Activated CD4-positive, alpha-beta T cell treated with anti-CD3 and anti-CD28 coated beads, Interleukin-2, amount 10 ng/mL, durations not matched to agents 7 days and 5 days (primary cell): ENCODE measurements around the gene PSMD13. TPM values are rescaled to one million over a fixed set of nuclear protein-coding genes. Genes with fewer than 3 reads are reported as not detected.

Source experiments
- CTCF ChIA-PET: fragments of 350-600 bp; sonication (Branson Sonifier 250); formaldehyde crosslinking; loops from one replicate; lab custom pipeline; 2021; ENCODE audit warnings: antibody characterized with exemption; lab: Charles Lee
- POLR2A ChIA-PET: fragments of 350-600 bp; sonication (Branson Sonifier 250); formaldehyde crosslinking; loops from one replicate; lab custom pipeline; 2021; ENCODE audit warnings: antibody characterized with exemption; lab: Charles Lee
- DNase-seq: peaks from one replicate; pipeline ENCODE4 v3.0.0-alpha.2; 2020
- H3K27ac Mint-ChIP-seq: one replicate; pipeline ENCODE4 v1.8.0; 2021; ENCODE audit warnings: mild to moderate bottlenecking, moderate library complexity, mixed read lengths
- H3K27me3 Mint-ChIP-seq: one replicate; pipeline ENCODE4 v1.8.0; 2021; ENCODE audit warnings: mixed read lengths
- H3K36me3 Mint-ChIP-seq: one replicate; pipeline ENCODE4 v1.8.0; 2021; ENCODE audit warnings: low read depth, mixed read lengths
- H3K4me1 Mint-ChIP-seq: one replicate; pipeline ENCODE4 v1.8.0; 2021; ENCODE audit warnings: mixed read lengths
- H3K4me3 Mint-ChIP-seq: one replicate; pipeline ENCODE4 v1.8.0; 2021; ENCODE audit warnings: mild to moderate bottlenecking, moderate library complexity, mixed read lengths
- H3K9me3 Mint-ChIP-seq: one replicate; pipeline ENCODE4 v1.8.0; 2021; ENCODE audit warnings: mixed read lengths
- total RNA-seq, 2 experiments: library from RNA; stranded (reverse); gene quantifications; one replicate each; pipeline ENCODE4 v1.2.3, GENCODE V29; 2021

PSMD13 gene
- total RNA-seq, 2 experiments from 2014 or later = 125 to 153 TPM

GRCh38 chr11:278001-278951 lies 41.5 kb downstream of the PSMD13 start, which contains the start of gene NLRP6:
TSS of gene NLRP6 (plus strand) at chr11:278407. CDS start at chr11:278570, 163 bp downstream.
- Mint-ChIP-seq H3K4me3 (peak within 1 kb of the TSS; percentile 73), H3K9me3 (peaks cover 14% of the 10 kb centered on the region), H3K36me3 (peaks cover 53% of the 10 kb centered on the region), H3K27ac (peak within 1 kb of the TSS; percentile 88), H3K4me1 (peaks cover 48% of the 10 kb centered on the region), H3K27me3 (peaks cover 61% of the 10 kb centered on the region)
- POLR2A ChIA-PET = interaction anchor here (1.0 kb wide), 1 partner anchor 10 kb away, joined by 3 read pairs; no protein-coding TSS in a partner anchor
- no peak for DNase-seq
- CTCF ChIA-PET = interaction anchor here (0.8 to 3.9 kb wide), 5 partner anchors 9 to 67 kb away, joined by 3 to 15 read pairs (median 5); no protein-coding TSS in a partner anchor

DNA sequence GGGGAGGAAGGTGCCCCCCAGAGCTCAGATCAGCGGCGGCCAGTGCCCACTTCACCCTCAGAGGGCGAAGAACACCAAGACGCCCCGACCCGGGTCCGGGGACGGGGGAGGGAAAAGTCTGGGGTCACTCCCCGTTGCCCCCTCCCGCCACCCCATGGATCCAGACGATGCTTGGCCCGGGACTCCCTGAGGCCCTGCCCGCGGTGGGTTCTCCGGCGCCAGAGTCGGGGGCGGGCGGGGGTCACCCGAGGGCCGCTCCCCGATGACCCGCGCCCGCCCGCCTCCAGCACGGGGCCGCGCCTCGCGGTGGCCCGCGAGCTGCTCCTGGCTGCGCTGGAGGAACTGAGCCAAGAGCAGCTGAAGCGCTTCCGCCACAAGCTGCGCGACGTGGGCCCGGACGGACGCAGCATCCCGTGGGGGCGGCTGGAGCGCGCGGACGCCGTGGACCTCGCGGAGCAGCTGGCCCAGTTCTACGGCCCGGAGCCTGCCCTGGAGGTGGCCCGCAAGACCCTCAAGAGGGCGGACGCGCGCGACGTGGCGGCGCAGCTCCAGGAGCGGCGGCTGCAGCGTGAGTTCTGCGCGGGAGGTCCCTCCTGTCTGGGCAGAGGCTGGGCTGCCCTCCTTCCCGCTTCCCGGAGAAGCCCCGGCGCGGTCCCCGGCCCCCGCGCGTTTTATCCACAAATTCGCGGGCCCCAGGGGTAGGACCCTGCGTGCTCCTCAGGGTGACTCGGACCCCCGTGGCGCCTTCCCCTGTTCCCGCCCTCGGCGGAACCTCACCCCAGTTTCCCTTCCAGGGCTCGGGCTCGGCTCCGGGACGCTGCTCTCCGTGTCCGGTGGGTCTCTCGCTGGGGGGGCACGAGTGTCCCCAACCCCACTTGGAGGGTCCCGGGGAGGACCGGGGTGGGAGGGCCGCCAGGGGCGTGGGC lies 42.5 kb downstream of the PSMD13 start:
- POLR2A ChIA-PET = interaction anchor here (0.5 to 1.0 kb wide), 2 partner anchors 11 to 31 kb away, joined by 3 read pairs; no protein-coding TSS in a partner anchor
- Mint-ChIP-seq H3K27me3 (peaks cover 60% of the 10 kb centered on the region), H3K9me3 (peaks cover 14% of the 10 kb centered on the region), H3K27ac (peak overlapping the region; percentile 88), H3K4me3 (peak overlapping the region; percentile 73), H3K4me1 (peaks cover 53% of the 10 kb centered on the region), H3K36me3 (peaks cover 59% of the 10 kb centered on the region)
- DNase-seq = no peak
- CTCF ChIA-PET = interaction anchor here (0.9 to 3.9 kb wide), 4 partner anchors 8 to 28 kb away, joined by 4 to 15 read pairs (median 7); no protein-coding TSS in a partner anchor

DNA sequence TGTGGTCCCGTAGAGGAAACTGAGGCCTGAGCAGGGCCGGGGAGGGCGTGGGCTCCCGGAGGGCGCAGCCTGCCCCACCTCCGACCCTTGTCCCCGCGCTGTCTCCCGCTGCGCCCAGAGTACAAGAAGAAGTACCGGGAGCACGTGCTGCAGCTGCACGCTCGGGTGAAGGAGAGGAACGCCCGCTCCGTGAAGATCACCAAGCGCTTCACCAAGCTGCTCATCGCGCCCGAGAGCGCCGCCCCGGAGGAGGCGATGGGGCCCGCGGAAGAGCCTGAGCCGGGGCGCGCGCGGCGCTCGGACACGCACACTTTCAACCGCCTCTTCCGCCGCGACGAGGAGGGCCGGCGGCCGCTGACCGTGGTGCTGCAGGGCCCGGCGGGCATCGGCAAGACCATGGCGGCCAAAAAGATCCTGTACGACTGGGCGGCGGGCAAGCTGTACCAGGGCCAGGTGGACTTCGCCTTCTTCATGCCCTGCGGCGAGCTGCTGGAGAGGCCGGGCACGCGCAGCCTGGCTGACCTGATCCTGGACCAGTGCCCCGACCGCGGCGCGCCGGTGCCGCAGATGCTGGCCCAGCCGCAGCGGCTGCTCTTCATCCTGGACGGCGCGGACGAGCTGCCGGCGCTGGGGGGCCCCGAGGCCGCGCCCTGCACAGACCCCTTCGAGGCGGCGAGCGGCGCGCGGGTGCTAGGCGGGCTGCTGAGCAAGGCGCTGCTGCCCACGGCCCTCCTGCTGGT lies 43.4 kb downstream of the PSMD13 start:
- Mint-ChIP-seq H3K9me3 (peaks cover 14% of the 10 kb centered on the region), H3K27me3 (peaks cover 56% of the 10 kb centered on the region), H3K27ac (peak overlapping the region; percentile 86), H3K4me1 (peaks cover 55% of the 10 kb centered on the region), H3K4me3 (peak overlapping the region; percentile 76), H3K36me3 (peaks cover 59% of the 10 kb centered on the region)
- POLR2A ChIA-PET = interaction anchor here (0.5 to 1.1 kb wide), 2 partner anchors 30 to 38 kb away, joined by 3 to 4 read pairs; no protein-coding TSS in a partner anchor
- DNase-seq = peak; percentile 56
- CTCF ChIA-PET = interaction anchor here (0.5 to 3.9 kb wide), 7 partner anchors 9 to 239 kb away, joined by 3 to 15 read pairs (median 3); no protein-coding TSS in a partner anchor

- Mint-ChIP-seq H3K27ac (peak overlapping the region; percentile 83), H3K36me3 (peaks cover 61% of the 10 kb centered on the region), H3K27me3 (peaks cover 50% of the 10 kb centered on the region), H3K9me3 (peaks cover 13% of the 10 kb centered on the region), H3K4me3 (peak overlapping the region; percentile 76), H3K4me1 (peaks cover 62% of the 10 kb centered on the region)
- ChIA-PET CTCF (interaction anchor here (0.5 to 3.9 kb wide), 7 partner anchors 10 to 238 kb away, joined by 3 to 15 read pairs (median 3); no protein-coding TSS in a partner anchor), POLR2A (interaction anchor here (1.1 kb wide), 1 partner anchor 37 kb away, joined by 4 read pairs; no protein-coding TSS in a partner anchor)
- peak; percentile 45 for DNase-seq
These were observed 44.1 kb downstream of the PSMD13 start for GRCh38 chr11:280706-281485.

DNA sequence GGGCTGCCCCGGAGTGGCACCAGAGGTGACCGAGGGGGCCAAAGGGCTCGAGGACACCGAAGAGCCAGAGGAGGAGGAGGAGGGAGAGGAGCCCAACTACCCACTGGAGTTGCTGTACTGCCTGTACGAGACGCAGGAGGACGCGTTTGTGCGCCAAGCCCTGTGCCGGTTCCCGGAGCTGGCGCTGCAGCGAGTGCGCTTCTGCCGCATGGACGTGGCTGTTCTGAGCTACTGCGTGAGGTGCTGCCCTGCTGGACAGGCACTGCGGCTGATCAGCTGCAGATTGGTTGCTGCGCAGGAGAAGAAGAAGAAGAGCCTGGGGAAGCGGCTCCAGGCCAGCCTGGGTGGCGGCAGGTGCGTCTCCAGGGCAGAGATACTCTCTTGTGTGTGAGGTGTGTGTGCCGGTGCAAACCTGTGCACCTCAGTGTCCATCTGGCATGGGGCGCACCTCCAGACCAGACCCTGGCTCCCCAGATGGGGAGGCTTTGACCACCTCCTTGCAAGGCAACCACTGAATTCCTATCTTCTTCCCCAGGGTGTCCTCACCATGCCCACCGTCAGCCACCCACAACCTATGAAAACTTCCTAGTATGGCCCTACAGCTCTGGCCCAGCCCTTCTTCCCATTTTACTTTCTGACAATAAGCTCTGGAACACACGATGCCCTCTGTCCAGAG lies 44.8 kb downstream of the PSMD13 start:
- CTCF ChIA-PET = interaction anchor here (1.0 to 3.9 kb wide), 6 partner anchors 9 to 237 kb away, joined by 3 to 15 read pairs (median 3); no protein-coding TSS in a partner anchor
- peaks cover 6% of the 10 kb centered on the region for H3K9me3 Mint-ChIP-seq
- H3K36me3 Mint-ChIP-seq = peaks cover 54% of the 10 kb centered on the region
- peak overlapping the region; percentile 76 for H3K4me3 Mint-ChIP-seq
- peaks cover 68% of the 10 kb centered on the region for H3K4me1 Mint-ChIP-seq
- H3K27me3 Mint-ChIP-seq = peaks cover 43% of the 10 kb centered on the region
- no peak for DNase-seq
- POLR2A ChIA-PET = interaction anchor here (1.1 kb wide), 1 partner anchor 36 kb away, joined by 4 read pairs; no protein-coding TSS in a partner anchor
- H3K27ac Mint-ChIP-seq = peak overlapping the region; percentile 83

DNA sequence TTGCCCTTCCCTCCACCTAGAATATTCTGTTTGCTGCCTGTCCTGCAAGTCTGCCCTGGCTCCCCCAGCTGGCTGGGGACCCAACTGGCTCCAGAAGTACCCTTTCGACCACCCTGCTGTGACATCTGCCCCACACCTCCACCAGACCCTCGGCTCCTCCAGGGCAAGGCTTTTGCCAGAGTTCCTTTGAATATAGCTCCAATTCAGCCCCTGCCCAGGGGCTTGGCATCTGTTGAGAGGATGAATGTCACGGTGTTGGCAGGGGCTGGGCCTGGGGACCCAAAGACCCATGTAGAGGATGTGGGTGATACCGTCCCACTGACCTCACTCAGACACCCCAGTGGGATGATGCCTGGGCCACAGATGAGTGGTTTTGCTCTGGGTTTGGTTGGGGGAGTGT lies 45.4 kb downstream of the PSMD13 start:
- Mint-ChIP-seq H3K36me3 (peaks cover 51% of the 10 kb centered on the region), H3K9me3 (peaks cover 3% of the 10 kb centered on the region), H3K4me1 (peaks cover 68% of the 10 kb centered on the region), H3K27ac (peak overlapping the region; percentile 74), H3K4me3 (peak overlapping the region; percentile 76), H3K27me3 (peaks cover 41% of the 10 kb centered on the region)
- no peak for DNase-seq
- CTCF ChIA-PET = interaction anchor here (1.0 to 3.9 kb wide), 3 partner anchors 23 to 81 kb away, joined by 3 to 15 read pairs (median 3); no protein-coding TSS in a partner anchor
- POLR2A ChIA-PET = no interaction called here

DNA sequence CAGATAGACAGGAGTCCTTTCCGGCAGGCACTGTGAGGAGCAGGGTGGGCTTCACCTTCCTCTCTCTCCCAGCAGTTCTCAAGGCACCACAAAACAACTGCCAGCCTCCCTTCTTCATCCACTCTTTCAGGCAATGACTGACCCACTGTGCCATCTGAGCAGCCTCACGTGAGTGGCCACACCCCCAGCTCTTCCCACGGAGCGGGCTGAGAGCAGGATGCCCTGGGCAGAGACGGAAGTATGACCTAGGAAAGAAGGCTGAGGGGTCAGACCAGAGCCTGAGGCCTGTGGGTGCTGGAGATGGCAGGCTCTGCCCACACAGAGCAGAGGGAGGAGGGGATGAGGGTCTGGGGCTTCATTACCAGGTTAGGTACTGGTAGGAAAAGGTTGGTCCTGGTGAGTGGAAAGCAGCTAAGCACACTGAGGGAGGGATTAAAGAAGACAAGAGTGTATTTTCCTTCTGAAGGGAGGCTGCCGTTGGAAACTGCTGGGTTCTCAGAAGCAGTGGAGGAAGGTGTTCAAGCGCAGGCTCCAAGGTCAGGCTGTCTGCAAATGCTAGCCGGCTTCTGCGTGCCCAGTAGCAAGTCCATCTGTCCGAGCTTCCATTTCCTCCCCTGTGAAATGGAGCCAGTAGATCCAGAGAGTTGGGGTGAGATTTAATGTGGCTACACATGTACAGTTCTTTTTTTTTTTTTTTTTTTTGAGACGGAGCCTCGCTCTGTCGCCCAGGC lies 46.0 kb downstream of the PSMD13 start:
- DNase-seq = no peak
- peak overlapping the region; percentile 74 for H3K27ac Mint-ChIP-seq
- H3K36me3 Mint-ChIP-seq = peaks cover 48% of the 10 kb centered on the region
- peak overlapping the region; percentile 76 for H3K4me3 Mint-ChIP-seq
- H3K4me1 Mint-ChIP-seq = peaks cover 65% of the 10 kb centered on the region
- H3K27me3 Mint-ChIP-seq = peaks cover 38% of the 10 kb centered on the region
- ChIA-PET CTCF (interaction anchor here (1.0 to 3.9 kb wide), 4 partner anchors 22 to 236 kb away, joined by 3 to 15 read pairs (median 5); no protein-coding TSS in a partner anchor), POLR2A (no interaction called here)
- no peaks in the 10 kb centered on the region for H3K9me3 Mint-ChIP-seq

- peak overlapping the region; percentile 25 for H3K27ac Mint-ChIP-seq
- H3K27me3 Mint-ChIP-seq = peaks cover 37% of the 10 kb centered on the region
- no peaks in the 10 kb centered on the region for H3K9me3 Mint-ChIP-seq
- peaks cover 48% of the 10 kb centered on the region for H3K36me3 Mint-ChIP-seq
- H3K4me1 Mint-ChIP-seq = peaks cover 64% of the 10 kb centered on the region
- peak overlapping the region; percentile 76 for H3K4me3 Mint-ChIP-seq
- DNase-seq = no peak
- ChIA-PET POLR2A (no interaction called here), CTCF (interaction anchor here (0.6 to 1.4 kb wide), 4 partner anchors 33 to 235 kb away, joined by 3 to 7 read pairs (median 3); no protein-coding TSS in a partner anchor)
These were observed 46.8 kb downstream of the PSMD13 start for GRCh38 chr11:283405-284104.
